Spleen (tissue), 7 donors: ENCODE data around the gene MAST4.

Experiments
- CTCF ChIP-seq, 11 experiments: fragments of 200-600 bp in 7 of 11; fragments of 450-650 bp in 4 of 11; sonication (generic) in 4 of 11; IDR thresholded peaks in 8 of 11; conservative IDR thresholded peaks in 3 of 11; 1 replicate in 7 of 11; 2 replicates in 4 of 11; pipeline versions ENCODE4 v1.4.0 to v1.8.0; 2016 to 2021; ENCODE audit warnings: antibody characterized with exemption in 11 of 11, inconsistent platforms in 4 of 11, mild to moderate bottlenecking in 1 of 11
- POLR2A ChIP-seq, 3 donors: fragments of 450-650 bp; IDR thresholded peaks; one replicate each; pipeline ENCODE4 v1.5.1; 2017; ENCODE audit warnings: antibody characterized with exemption in 3 of 3, mild to moderate bottlenecking in 1 of 3
- donor health status: DM: no; HTN: no; CAD: no; lungs with moderate emphysema.
- donor health status: DM: no; HTN: no; CAD: no.
- donor health status: DM: no; HTN: no; CAD: no.

GRCh38 chr5:66903218-66903617, 307.0 kb downstream of the MAST4 start:
- no peak for TF ChIP-seq CTCF (IDR thresholded peaks at IDR 0.05 in 8 of 11, conservative IDR thresholded peaks at IDR 0.05 in 3 of 11)
- no peak for TF ChIP-seq POLR2A (IDR thresholded peaks at IDR 0.05)
